GM23338 (cell line): ENCODE measurements around the gene TMEM217. TPM values are rescaled to one million over a fixed set of nuclear protein-coding genes. Genes with fewer than 3 reads are reported as not detected.

Source experiments
- JUNB ChIP-seq: IDR thresholded peaks from one replicate; pipeline ENCODE4 v1.6.1; 2016; ENCODE audit warnings: antibody characterized with exemption; ENCODE audit not compliant: unreplicated experiment
- POLR2AphosphoS5 ChIP-seq: IDR thresholded peaks from 2 replicates; pipeline ENCODE4 v1.6.1; 2016; ENCODE audit warnings: antibody characterized with exemption, low read depth
- REST ChIP-seq: IDR thresholded peaks from one replicate; pipeline ENCODE4 v1.6.1; 2018; ENCODE audit warnings: antibody characterized with exemption; ENCODE audit not compliant: unreplicated experiment
- STAT1 ChIP-seq: IDR thresholded peaks from one replicate; pipeline ENCODE4 v1.6.1; 2016; ENCODE audit warnings: antibody characterized with exemption; ENCODE audit not compliant: unreplicated experiment
- ZNF114 ChIP-seq: fragments of 250-450 bp; sonication (Bioruptor Pico); IDR thresholded peaks from 2 replicates; pipeline ENCODE4 v1.5.0; 2020; ENCODE audit warnings: mild to moderate bottlenecking, moderate library complexity
- polyA plus RNA-seq: library from polyadenylated mRNA; unstranded; fragments of >200 nt; fragmentation: Nextera tagmentation; extraction: Ambion mirVana; gene quantifications from 2 replicates; pipeline ENCODE4 v1.2.1, GENCODE V29; 2016
- total RNA-seq: library from RNA; depleted of rRNA; stranded (reverse); fragments of >200 nt; shearing (Covaris generic); gene quantifications from 2 replicates; pipeline ENCODE4 v1.2.3, GENCODE V29; 2014
- TF ChIP-seq, protein P1 (sequence below): fragments of 250-450 bp; sonication (Bioruptor Pico); IDR thresholded peaks from 2 replicates; pipeline ENCODE4 v1.5.0; 2020; ENCODE audit warnings: mild to moderate bottlenecking, moderate library complexity
- TF ChIP-seq, protein P2 (sequence below), 2 experiments: fragments of 200-600 bp in 1 of 2; sonication (generic) in 1 of 2; conservative IDR thresholded peaks; 2 replicates each; pipeline versions ENCODE4 v1.5.1 to v1.6.1; 2016 to 2017; ENCODE audit warnings: antibody characterized with exemption in 2 of 2, low read depth in 2 of 2, mild to moderate bottlenecking in 2 of 2, moderate library complexity in 1 of 2

TMEM217 gene
- total and polyA plus RNA-seq, 2 experiments from 2014 or later, result 1.3 TPM; not detected in 1

DNA sequence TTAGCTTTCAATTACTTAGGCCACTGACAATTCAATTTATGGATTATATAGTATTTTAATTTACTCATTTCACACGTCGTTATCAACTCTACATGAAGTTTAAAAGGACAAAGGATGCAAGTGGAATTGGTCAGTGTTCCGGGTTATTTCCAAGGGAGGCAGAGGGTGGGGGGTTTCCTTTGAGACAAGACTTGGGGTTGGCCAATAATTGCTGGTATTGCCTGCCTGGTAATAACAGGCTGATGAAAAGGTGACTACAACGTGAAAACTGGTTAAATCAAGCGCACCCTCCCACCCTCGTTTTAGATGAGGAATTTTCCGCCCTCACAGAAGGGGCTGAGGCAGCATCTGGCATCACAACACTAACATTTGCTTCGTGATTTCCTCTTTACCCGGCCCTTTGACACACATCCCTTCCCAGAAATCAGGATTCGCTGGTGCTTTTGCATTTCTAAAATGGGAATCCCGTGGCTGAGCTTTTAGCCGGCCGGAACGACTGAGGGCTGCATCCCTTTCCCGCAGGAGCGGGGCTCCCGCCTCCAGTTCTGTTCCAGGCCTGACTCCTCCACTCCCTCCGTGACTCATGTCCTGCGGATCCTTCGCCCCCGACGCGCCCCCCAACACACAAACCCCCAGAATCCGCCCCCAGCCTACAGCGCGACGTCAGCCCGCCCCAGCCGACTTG, 89.0 kb downstream of the TMEM217 start (continued):
- TF ChIP-seq, protein P1, sequence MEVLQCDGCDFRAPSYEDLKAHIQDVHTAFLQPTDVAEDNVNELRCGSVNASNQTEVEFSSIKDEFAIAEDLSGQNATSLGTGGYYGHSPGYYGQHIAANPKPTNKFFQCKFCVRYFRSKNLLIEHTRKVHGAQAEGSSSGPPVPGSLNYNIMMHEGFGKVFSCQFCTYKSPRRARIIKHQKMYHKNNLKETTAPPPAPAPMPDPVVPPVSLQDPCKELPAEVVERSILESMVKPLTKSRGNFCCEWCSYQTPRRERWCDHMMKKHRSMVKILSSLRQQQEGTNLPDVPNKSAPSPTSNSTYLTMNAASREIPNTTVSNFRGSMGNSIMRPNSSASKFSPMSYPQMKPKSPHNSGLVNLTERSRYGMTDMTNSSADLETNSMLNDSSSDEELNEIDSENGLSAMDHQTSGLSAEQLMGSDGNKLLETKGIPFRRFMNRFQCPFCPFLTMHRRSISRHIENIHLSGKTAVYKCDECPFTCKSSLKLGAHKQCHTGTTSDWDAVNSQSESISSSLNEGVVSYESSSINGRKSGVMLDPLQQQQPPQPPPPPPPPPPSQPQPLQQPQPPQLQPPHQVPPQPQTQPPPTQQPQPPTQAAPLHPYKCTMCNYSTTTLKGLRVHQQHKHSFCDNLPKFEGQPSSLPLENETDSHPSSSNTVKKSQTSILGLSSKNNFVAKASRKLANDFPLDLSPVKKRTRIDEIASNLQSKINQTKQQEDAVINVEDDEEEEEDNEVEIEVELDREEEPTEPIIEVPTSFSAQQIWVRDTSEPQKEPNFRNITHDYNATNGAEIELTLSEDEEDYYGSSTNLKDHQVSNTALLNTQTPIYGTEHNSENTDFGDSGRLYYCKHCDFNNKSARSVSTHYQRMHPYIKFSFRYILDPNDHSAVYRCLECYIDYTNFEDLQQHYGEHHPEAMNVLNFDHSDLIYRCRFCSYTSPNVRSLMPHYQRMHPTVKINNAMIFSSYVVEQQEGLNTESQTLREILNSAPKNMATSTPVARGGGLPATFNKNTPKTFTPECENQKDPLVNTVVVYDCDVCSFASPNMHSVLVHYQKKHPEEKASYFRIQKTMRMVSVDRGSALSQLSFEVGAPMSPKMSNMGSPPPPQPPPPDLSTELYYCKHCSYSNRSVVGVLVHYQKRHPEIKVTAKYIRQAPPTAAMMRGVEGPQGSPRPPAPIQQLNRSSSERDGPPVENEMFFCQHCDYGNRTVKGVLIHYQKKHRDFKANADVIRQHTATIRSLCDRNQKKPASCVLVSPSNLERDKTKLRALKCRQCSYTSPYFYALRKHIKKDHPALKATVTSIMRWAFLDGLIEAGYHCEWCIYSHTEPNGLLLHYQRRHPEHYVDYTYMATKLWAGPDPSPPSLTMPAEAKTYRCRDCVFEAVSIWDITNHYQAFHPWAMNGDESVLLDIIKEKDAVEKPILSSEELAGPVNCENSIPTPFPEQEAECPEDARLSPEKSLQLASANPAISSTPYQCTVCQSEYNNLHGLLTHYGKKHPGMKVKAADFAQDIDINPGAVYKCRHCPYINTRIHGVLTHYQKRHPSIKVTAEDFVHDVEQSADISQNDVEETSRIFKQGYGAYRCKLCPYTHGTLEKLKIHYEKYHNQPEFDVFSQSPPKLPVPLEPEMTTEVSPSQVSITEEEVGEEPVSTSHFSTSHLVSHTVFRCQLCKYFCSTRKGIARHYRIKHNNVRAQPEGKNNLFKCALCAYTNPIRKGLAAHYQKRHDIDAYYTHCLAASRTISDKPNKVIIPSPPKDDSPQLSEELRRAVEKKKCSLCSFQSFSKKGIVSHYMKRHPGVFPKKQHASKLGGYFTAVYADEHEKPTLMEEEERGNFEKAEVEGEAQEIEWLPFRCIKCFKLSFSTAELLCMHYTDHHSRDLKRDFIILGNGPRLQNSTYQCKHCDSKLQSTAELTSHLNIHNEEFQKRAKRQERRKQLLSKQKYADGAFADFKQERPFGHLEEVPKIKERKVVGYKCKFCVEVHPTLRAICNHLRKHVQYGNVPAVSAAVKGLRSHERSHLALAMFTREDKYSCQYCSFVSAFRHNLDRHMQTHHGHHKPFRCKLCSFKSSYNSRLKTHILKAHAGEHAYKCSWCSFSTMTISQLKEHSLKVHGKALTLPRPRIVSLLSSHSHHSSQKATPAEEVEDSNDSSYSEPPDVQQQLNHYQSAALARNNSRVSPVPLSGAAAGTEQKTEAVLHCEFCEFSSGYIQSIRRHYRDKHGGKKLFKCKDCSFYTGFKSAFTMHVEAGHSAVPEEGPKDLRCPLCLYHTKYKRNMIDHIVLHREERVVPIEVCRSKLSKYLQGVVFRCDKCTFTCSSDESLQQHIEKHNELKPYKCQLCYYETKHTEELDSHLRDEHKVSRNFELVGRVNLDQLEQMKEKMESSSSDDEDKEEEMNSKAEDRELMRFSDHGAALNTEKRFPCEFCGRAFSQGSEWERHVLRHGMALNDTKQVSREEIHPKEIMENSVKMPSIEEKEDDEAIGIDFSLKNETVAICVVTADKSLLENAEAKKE (CRISPR knock-in tag), result no peak
- TF ChIP-seq POLR2AphosphoS5, result no peak
- TF ChIP-seq, protein P2, sequence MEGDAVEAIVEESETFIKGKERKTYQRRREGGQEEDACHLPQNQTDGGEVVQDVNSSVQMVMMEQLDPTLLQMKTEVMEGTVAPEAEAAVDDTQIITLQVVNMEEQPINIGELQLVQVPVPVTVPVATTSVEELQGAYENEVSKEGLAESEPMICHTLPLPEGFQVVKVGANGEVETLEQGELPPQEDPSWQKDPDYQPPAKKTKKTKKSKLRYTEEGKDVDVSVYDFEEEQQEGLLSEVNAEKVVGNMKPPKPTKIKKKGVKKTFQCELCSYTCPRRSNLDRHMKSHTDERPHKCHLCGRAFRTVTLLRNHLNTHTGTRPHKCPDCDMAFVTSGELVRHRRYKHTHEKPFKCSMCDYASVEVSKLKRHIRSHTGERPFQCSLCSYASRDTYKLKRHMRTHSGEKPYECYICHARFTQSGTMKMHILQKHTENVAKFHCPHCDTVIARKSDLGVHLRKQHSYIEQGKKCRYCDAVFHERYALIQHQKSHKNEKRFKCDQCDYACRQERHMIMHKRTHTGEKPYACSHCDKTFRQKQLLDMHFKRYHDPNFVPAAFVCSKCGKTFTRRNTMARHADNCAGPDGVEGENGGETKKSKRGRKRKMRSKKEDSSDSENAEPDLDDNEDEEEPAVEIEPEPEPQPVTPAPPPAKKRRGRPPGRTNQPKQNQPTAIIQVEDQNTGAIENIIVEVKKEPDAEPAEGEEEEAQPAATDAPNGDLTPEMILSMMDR (conservative IDR thresholded peaks at IDR 0.05; ENCODE audit: low read depth in 2 of 2), result no peak
- no peak for TF ChIP-seq STAT1
- TF ChIP-seq ZNF114, result no peak
- no peak for TF ChIP-seq REST
- TF ChIP-seq JUNB, result no peak
